GM18951 (cell line): ENCODE data around the gene DCLRE1A.

Experiments used
- POLR2A ChIP-seq: IDR thresholded peaks from 4 replicates; pipeline ENCODE4 v1.6.1; 2011; ENCODE audit warnings: mild to moderate bottlenecking; ENCODE audit not compliant: insufficient read length, insufficient read depth; ENCODE audit errors: extremely low read depth
- in situ Hi-C: fragments of 300-500 bp; cut with MboI; formaldehyde crosslinking; loops from one replicate; pipeline ENCODE4 v1.12.0; 2022; ENCODE audit warnings: low sequenced_read_pairs, mixed read lengths, inconsistent platforms; ENCODE audit not compliant: unreplicated experiment

The DCLRE1A gene

DNA sequence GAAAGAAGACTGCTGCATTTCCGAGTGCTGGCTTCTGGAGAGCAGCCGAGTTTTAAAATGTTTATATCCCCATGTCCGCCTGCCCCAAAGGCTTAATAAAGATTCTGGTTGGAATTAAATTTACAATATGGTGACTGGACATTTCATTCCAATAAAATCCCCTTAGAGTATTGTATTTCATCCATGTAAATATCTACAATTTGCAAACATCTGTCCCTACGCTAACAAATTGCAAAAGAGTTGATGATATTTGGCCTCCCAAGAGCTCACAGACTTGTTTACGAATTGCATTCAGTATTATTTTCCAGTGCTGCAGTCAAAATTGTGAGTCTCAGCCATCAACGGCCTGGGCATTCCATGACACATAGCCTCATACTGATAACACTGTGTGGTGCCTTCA, 52.3 kb downstream of the DCLRE1A start:
- in situ Hi-C loops = no loop called here

DNA sequence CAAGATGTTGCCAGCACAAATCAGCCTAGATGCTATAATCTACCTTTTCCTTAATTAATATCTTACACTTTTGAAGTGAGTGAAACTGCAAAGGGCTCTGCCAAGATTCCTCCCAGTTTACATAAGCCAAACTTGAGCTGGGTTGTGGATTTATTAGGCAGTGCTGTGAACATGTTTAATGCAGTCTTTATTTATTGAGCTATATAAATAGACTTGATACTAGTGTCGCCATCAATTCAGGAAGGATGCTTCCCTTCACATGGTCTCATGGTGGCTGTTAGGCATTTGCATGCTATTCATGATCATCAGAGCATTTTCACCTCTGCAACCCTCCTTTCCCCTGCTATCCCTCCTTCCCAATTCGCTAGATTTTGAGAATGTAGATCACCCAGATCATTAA, 62.2 kb downstream of the DCLRE1A start:
- no peak for TF ChIP-seq POLR2A
- in situ Hi-C loops = no loop called here

More for the DNA sequence above, 52.3 kb downstream of the DCLRE1A start:
- TF ChIP-seq POLR2A = no peak

DNA sequence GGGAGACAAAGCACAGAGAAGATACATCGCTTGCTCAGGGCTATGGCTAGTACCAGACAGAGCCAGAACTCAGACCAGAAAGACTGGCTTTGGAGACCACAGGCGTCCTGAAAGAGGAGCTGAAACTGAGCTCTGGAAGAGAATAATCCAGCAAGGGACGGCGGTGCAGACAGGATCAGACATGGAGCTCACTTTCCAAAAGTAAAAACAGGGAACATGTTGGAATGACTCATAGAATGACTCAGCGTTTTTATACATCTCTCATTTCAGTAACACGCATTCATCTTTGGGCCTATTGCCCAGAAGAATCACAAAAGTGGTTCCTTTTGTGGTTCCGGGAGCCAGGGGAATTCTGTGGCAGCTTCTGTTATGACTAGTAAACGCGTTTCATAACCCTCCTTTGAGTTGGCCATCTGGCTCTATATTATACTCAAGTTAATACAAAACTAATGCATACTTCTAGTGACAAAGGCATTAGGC, 65.2 kb downstream of the DCLRE1A start:
- TF ChIP-seq POLR2A = no peak
- in situ Hi-C loops = no loop called here
